H1 (cell line): ENCODE results near the gene ITGB5. TPM values are rescaled to one million over a fixed set of nuclear protein-coding genes. Genes with fewer than 3 reads are reported as not detected.

ENCODE experiments used
- CTCF ChIA-PET: fragments of 300-600 bp; sonication (Branson Sonifier 250); formaldehyde crosslinking; loops from one replicate; lab custom pipeline; 2021; ENCODE audit not compliant: partially characterized antibody; lab: Charles Lee
- POLR2A ChIA-PET: fragments of 300-600 bp; sonication (Branson Sonifier 250); formaldehyde crosslinking; loops from one replicate; lab custom pipeline; 2021; ENCODE audit warnings: inconsistent platforms; ENCODE audit not compliant: partially characterized antibody; lab: Charles Lee
- DNase-seq, 2 experiments: peaks; one replicate each; pipeline versions ENCODE4 v3.0.0 to v3.0.0-alpha.2; 2010 to 2022; ENCODE audit warnings: low spot score in 2 of 2, low read depth in 1 of 2, mixed read lengths in 1 of 2
- FAIRE-seq: peaks from 2 replicates; lab custom pipeline; 2011; peaks lifted over from hg19 to GRCh38; lab: Jason Lieb, UNC
- H2AFZ ChIP-seq: 2 replicates; pipeline ENCODE4 v1.8.1; 2012; ENCODE audit warnings: low read length, inconsistent platforms
- H2AK5ac ChIP-seq: 2 replicates; pipeline ENCODE4 v1.6.1; 2013; ENCODE audit warnings: low read depth, low read length
- H2BK120ac ChIP-seq: replicated peaks from 2 replicates; pipeline ENCODE3; 2013; ENCODE audit warnings: low read depth, low read length, inconsistent platforms
- H2BK12ac ChIP-seq: 2 replicates; pipeline ENCODE4 v1.6.1; 2013; ENCODE audit warnings: low read depth, low read length
- H2BK15ac ChIP-seq: 2 replicates; pipeline ENCODE4 v1.6.1; 2013; ENCODE audit warnings: low read length
- H2BK20ac ChIP-seq: 2 replicates; pipeline ENCODE4 v1.6.1; 2013; ENCODE audit warnings: low read length
- H2BK5ac ChIP-seq: 2 replicates; pipeline ENCODE4 v1.6.1; 2013; ENCODE audit warnings: low read depth, low read length
- H3K14ac ChIP-seq: 2 replicates; pipeline ENCODE4 v1.6.1; 2013; ENCODE audit warnings: inconsistent platforms; ENCODE audit not compliant: insufficient read length
- H3K18ac ChIP-seq: 2 replicates; pipeline ENCODE4 v1.6.1; 2013; ENCODE audit warnings: low read length; ENCODE audit errors: extremely low read depth
- H3K23ac ChIP-seq: 2 replicates; pipeline ENCODE4 v1.6.1; 2013; ENCODE audit warnings: inconsistent platforms; ENCODE audit not compliant: insufficient read length
- H3K23me2 ChIP-seq: 2 replicates; pipeline ENCODE4 v1.6.1; 2013; ENCODE audit warnings: low read depth, low read length
- H3K27ac ChIP-seq: 2 replicates; pipeline ENCODE4 v1.6.1; 2011; ENCODE audit warnings: low read depth, low read length, inconsistent platforms
- H3K27me3 ChIP-seq, 4 experiments: replicated peaks in 1 of 4; 1 replicate in 1 of 4; 2 replicates in 3 of 4; pipeline versions ENCODE4 v1.6.1 to v1.8.1; 2011 to 2013; ENCODE audit warnings: low read length in 3 of 4, mild to moderate bottlenecking in 3 of 4, inconsistent platforms in 2 of 4, mixed read lengths in 2 of 4, moderate library complexity in 1 of 4; ENCODE audit not compliant: control insufficient read depth in 3 of 4, insufficient read depth in 3 of 4; ENCODE audit errors: extremely low read depth in 1 of 4
- H3K36me3 ChIP-seq, 4 experiments: 2 replicates each; pipeline versions ENCODE4 v1.6.1 to v1.8.1; 2011 to 2013; ENCODE audit warnings: mild to moderate bottlenecking in 4 of 4, low read length in 3 of 4, moderate library complexity in 2 of 4, control low read depth in 1 of 4, inconsistent platforms in 1 of 4; ENCODE audit not compliant: insufficient read depth in 4 of 4, control insufficient read depth in 2 of 4
- H3K4ac ChIP-seq: replicated peaks from 2 replicates; pipeline ENCODE3; 2013; ENCODE audit warnings: low read length, low read depth, mixed read lengths, inconsistent platforms; ENCODE audit not compliant: insufficient read length
- H3K4me1 ChIP-seq, 4 experiments: replicated peaks in 1 of 4; 1 replicate in 1 of 4; 2 replicates in 3 of 4; pipeline versions ENCODE4 v1.6.1 to v1.8.1; 2011 to 2013; ENCODE audit warnings: low read length in 3 of 4, inconsistent platforms in 2 of 4, mixed read lengths in 1 of 4; ENCODE audit not compliant: insufficient read depth in 4 of 4, control insufficient read depth in 3 of 4
- H3K4me2 ChIP-seq, 2 experiments: 2 replicates each; pipeline versions ENCODE4 v1.6.1 to v1.8.1; 2011 to 2013; ENCODE audit warnings: low read depth in 2 of 2, low read length in 2 of 2, control low read depth in 1 of 2, inconsistent platforms in 1 of 2, mild to moderate bottlenecking in 1 of 2; ENCODE audit not compliant: insufficient read depth in 1 of 2
- H3K4me3 ChIP-seq, 4 experiments: fragments of 200-600, 300-600 bp in 1 of 4; sonication (generic), shearing (Covaris generic), sonication (Bioruptor Twin) in 1 of 4; 2 replicates each; pipeline versions ENCODE4 v1.5.1 to v1.8.1; 2011 to 2016; ENCODE audit warnings: low read length in 4 of 4, low read depth in 3 of 4, control low read depth in 2 of 4, inconsistent platforms in 2 of 4, mild to moderate bottlenecking in 2 of 4, mixed read lengths in 1 of 4, moderate library complexity in 1 of 4; ENCODE audit not compliant: insufficient read depth in 2 of 4; ENCODE audit errors: extremely low read depth in 1 of 4
- H3K56ac ChIP-seq: replicated peaks from 2 replicates; pipeline ENCODE3; 2013; ENCODE audit warnings: low read depth, mild to moderate bottlenecking, mixed read lengths, low read length, inconsistent platforms; ENCODE audit not compliant: insufficient read length
- H3K79me1 ChIP-seq: 2 replicates; pipeline ENCODE4 v1.6.1; 2013; ENCODE audit warnings: low read depth, low read length, control low read depth
- H3K79me2 ChIP-seq, 2 experiments: 2 replicates each; pipeline versions ENCODE4 v1.6.1 to v1.8.1; 2012 to 2013; ENCODE audit warnings: low read length in 2 of 2, mild to moderate bottlenecking in 2 of 2, inconsistent platforms in 1 of 2; ENCODE audit not compliant: insufficient read depth in 2 of 2, control insufficient read depth in 1 of 2
- H3K9ac ChIP-seq, 4 experiments: replicated peaks in 1 of 4; 1 replicate in 1 of 4; 2 replicates in 3 of 4; pipeline versions ENCODE4 v1.6.1 to v1.8.1; 2011 to 2013; ENCODE audit warnings: low read depth in 3 of 4, low read length in 3 of 4, control low read depth in 2 of 4, mild to moderate bottlenecking in 2 of 4, moderate library complexity in 2 of 4, inconsistent platforms in 1 of 4; ENCODE audit errors: extremely low read depth in 1 of 4
- H3K9me3 ChIP-seq, 2 experiments: 2 replicates each; pipeline versions ENCODE4 v1.6.1 to v1.8.1; 2012 to 2013; ENCODE audit warnings: mild to moderate bottlenecking in 2 of 2, moderate library complexity in 2 of 2, control low read depth in 1 of 2, inconsistent platforms in 1 of 2, low read depth in 1 of 2, low read length in 1 of 2, mixed read lengths in 1 of 2; ENCODE audit not compliant: insufficient read depth in 2 of 2
- H4K20me1 ChIP-seq, 2 experiments: replicated peaks in 1 of 2; 2 replicates each; pipeline versions ENCODE3 to v1.8.1; 2011 to 2013; ENCODE audit warnings: inconsistent platforms in 2 of 2, low read length in 2 of 2, mild to moderate bottlenecking in 1 of 2; ENCODE audit not compliant: insufficient read depth in 2 of 2, control insufficient read depth in 1 of 2
- H4K5ac ChIP-seq: 2 replicates; pipeline ENCODE4 v1.6.1; 2013; ENCODE audit warnings: low read length, low read depth, mixed read lengths, inconsistent platforms; ENCODE audit not compliant: insufficient read length
- H4K8ac ChIP-seq: 2 replicates; pipeline ENCODE4 v1.8.0; 2013; ENCODE audit warnings: mild to moderate bottlenecking, moderate library complexity, low read length, inconsistent platforms; ENCODE audit not compliant: insufficient read depth; ENCODE audit errors: extremely low read depth
- H4K91ac ChIP-seq: replicated peaks from 2 replicates; pipeline ENCODE3; 2013; ENCODE audit warnings: low read length, mixed read lengths, inconsistent platforms; ENCODE audit not compliant: insufficient read length
- CEBPB ChIP-seq: IDR thresholded peaks from 2 replicates; pipeline ENCODE4 v1.6.1; 2012; ENCODE audit warnings: low read depth, low read length
- CHD1 ChIP-seq: IDR thresholded peaks from 2 replicates; pipeline ENCODE4 v1.6.1; 2012; ENCODE audit warnings: low read depth, low read length, improper control_type of control experiment
- HDAC2 ChIP-seq, 2 experiments: fragments of 300-600 bp in 1 of 2; sonication (generic) in 1 of 2; IDR thresholded peaks; 2 replicates each; pipeline ENCODE4 v1.6.1; 2011 to 2012; ENCODE audit warnings: low read depth in 2 of 2, low read length in 2 of 2, mild to moderate bottlenecking in 2 of 2, moderate library complexity in 2 of 2, borderline replicate concordance in 1 of 2, inconsistent platforms in 1 of 2
- KDM5A ChIP-seq: fragments of 200-600 bp; IDR thresholded peaks from 2 replicates; pipeline ENCODE4 v1.7.1; 2012; ENCODE audit warnings: mild to moderate bottlenecking, low read length, inconsistent platforms, mixed read lengths
- POLR2A ChIP-seq, 2 experiments: IDR thresholded peaks; 1 replicate in 1 of 2; 2 replicates in 1 of 2; pipeline ENCODE4 v1.6.1; 2011; ENCODE audit warnings: low read depth in 2 of 2, low read length in 2 of 2, mild to moderate bottlenecking in 2 of 2; ENCODE audit errors: control extremely low read depth in 1 of 2
- RBBP5 ChIP-seq: IDR thresholded peaks from 2 replicates; pipeline ENCODE4 v1.7.1; 2012; ENCODE audit warnings: low read depth, mild to moderate bottlenecking, inconsistent platforms, low read length, moderate library complexity, borderline replicate concordance
- SUZ12 ChIP-seq: fragments of 200-600 bp; sonication (generic); IDR thresholded peaks from 2 replicates; pipeline ENCODE4 v1.6.1; 2012; ENCODE audit warnings: mild to moderate bottlenecking, inconsistent platforms, low read length, moderate library complexity, mixed read lengths
- TEAD4 ChIP-seq: IDR thresholded peaks from 2 replicates; pipeline ENCODE4 v1.6.1; 2012; ENCODE audit warnings: low read depth, low read length, inconsistent platforms, mixed read lengths
- WGBS, 2 experiments: shearing (Covaris generic) in 1 of 2; methylation state at CpG; one replicate each; pipeline versions ENCODE4 v1.1.6 to v1.1.7; 2013 to 2015; ENCODE audit warnings: low lambda C conversion rate in 2 of 2, mixed read lengths in 2 of 2, inconsistent platforms in 1 of 2, low coverage in 1 of 2, missing lambda C conversion rate in 1 of 2; ENCODE audit not compliant: insufficient replicate concordance in 2 of 2, insufficient coverage in 1 of 2, insufficient read length in 1 of 2; ENCODE audit errors: extremely low coverage in 1 of 2, missing lambda C conversion rate in 1 of 2; 5-methylcytosine and 5-hydroxymethylcytosine counted together
- polyA plus RNA-seq, 7 experiments: library from polyadenylated mRNA; depleted of rRNA in 3 of 7; stranded (reverse) in 5 of 7; unstranded in 2 of 7; fragments of >200 nt in 5 of 7; fragments of 200-250 nt in 2 of 7; gene quantifications; 1 replicate in 5 of 7; 2 replicates in 1 of 7; 4 replicates in 1 of 7; pipeline versions ENCODE4 v1.2.1 to v1.2.3, GENCODE V29; 2011 to 2013; ENCODE audit warnings: missing spikeins in 2 of 7, mixed read lengths in 2 of 7
- total RNA-seq: library from RNA; stranded (reverse); fragmentation: NEBNext Ultra II Directional; extraction: Animal tissue kit (Norgen Biotek cat#: 25700); gene quantifications from 2 replicates; pipeline ENCODE4 v1.2.1, GENCODE V29; 2021
- TF ChIP-seq, protein P1 (sequence below): IDR thresholded peaks from 2 replicates; pipeline ENCODE4 v1.6.1; 2012; ENCODE audit warnings: inconsistent platforms

The ITGB5 gene
- total and polyA plus RNA-seq, 2 of the 8 experiments (the other 6 are each of a cell fraction or from before 2014, with no cell fraction given): 101 to 268 TPM

GRCh38 chr3:124780761-124781475 is 106.2 kb downstream of the ITGB5 start:
- no peak overlapping the region for H3K18ac ChIP-seq
- H3K27me3 ChIP-seq: no peaks in the 10 kb centered on the region
- H3K4me1 ChIP-seq: peaks cover 0 to 12% (median 6%) of the 10 kb centered on the region in 4 experiments; a peak in 6 of 7 replicates
- H2BK120ac ChIP-seq: no peak overlapping the region
- no peak overlapping the region for H2BK20ac ChIP-seq
- peak overlapping the region in 1 of 2 experiments; percentile 11; a peak in 1 of 4 replicates for H3K4me2 ChIP-seq
- no peaks in the 10 kb centered on the region for H3K23me2 ChIP-seq
- peaks cover 0 to 3% of the 10 kb centered on the region in 2 experiments for H4K20me1 ChIP-seq
- 0 out of 2 replicates have a peak overlapping the region, but pooled peaks have one; percentile 86 for H2BK5ac ChIP-seq
- H3K79me1 ChIP-seq: no peaks in the 10 kb centered on the region; the same call in 1 of the 2 replicates
- FAIRE-seq (no peak), DNase-seq (no peak)
- no peak overlapping the region for H3K4me3 ChIP-seq
- no peaks in the 10 kb centered on the region for H3K9me3 ChIP-seq
- H3K79me2 ChIP-seq: no peaks in the 10 kb centered on the region
- POLR2A ChIA-PET: interaction anchor here (0.9 to 1.3 kb wide), 5 partner anchors 10 to 47 kb away, joined by 3 to 4 read pairs (median 3); no protein-coding TSS in a partner anchor
- no peak overlapping the region for H2BK15ac ChIP-seq
- no peak overlapping the region for H2BK12ac ChIP-seq
- H3K4ac ChIP-seq: no peak overlapping the region
- CTCF ChIA-PET: interaction anchor here (1.1 to 4.0 kb wide), 8 partner anchors 18 to 144 kb away, joined by 3 to 17 read pairs (median 5); no protein-coding TSS in a partner anchor
- peaks cover 0 to 4% (median 0%) of the 10 kb centered on the region in 4 experiments; a peak in 3 of 8 replicates for H3K36me3 ChIP-seq
- 85% methylated on average over 14 of the region's 15 CpGs; no CpG with 5 or more reads in 1 of the 2 experiments for WGBS, 2 experiments
- no peak overlapping the region for H3K56ac ChIP-seq
- no peak overlapping the region for H4K5ac ChIP-seq
- no peak overlapping the region for H2AFZ ChIP-seq
- no peak overlapping the region for H3K9ac ChIP-seq
- no peak overlapping the region for H3K23ac ChIP-seq
- no peak overlapping the region for H3K14ac ChIP-seq
- H4K8ac ChIP-seq: peak overlapping the region; percentile 59
- H4K91ac ChIP-seq: peak overlapping the region; percentile 34
- TF ChIP-seq CEBPB (peak; percentile 78), POLR2A (IDR thresholded peaks at IDR 0.05; ENCODE audit: control extremely low read depth in 1 of 2, low read depth in 2 of 2, low read length in 2 of 2) (no peak), TEAD4 (peak; percentile 24; the same call in 1 of the 2 replicates), RBBP5 (no peak), HDAC2 (IDR thresholded peaks at IDR 0.05; ENCODE audit: borderline replicate concordance in 1 of 2, low read depth in 2 of 2, low read length in 2 of 2) (no peak), SUZ12 (no peak), KDM5A (no peak), CHD1 (no peak)
- TF ChIP-seq, protein P1, sequence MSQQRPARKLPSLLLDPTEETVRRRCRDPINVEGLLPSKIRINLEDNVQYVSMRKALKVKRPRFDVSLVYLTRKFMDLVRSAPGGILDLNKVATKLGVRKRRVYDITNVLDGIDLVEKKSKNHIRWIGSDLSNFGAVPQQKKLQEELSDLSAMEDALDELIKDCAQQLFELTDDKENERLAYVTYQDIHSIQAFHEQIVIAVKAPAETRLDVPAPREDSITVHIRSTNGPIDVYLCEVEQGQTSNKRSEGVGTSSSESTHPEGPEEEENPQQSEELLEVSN: no peak
- H3K27ac ChIP-seq: no peak overlapping the region
- no peak overlapping the region; the same call in 1 of the 2 replicates for H2AK5ac ChIP-seq
